DOHH2 (cell line): Measurements from ENCODE around the gene PPP2R5E.

Experiments
- H3F3A ChIP-seq: fragments of 200-600 bp; sonication (generic), shearing (Covaris generic); 2 replicates; pipeline ENCODE4 v1.6.0; 2016; ENCODE audit warnings: antibody characterized with exemption, mild to moderate bottlenecking; ENCODE audit not compliant: control insufficient read depth, insufficient read depth
- H3K27ac ChIP-seq: fragments of 200-600 bp; sonication (generic); 2 replicates; pipeline ENCODE4 v1.5.1; 2014; ENCODE audit warnings: low read depth, mild to moderate bottlenecking, low read length, moderate library complexity
- H3K27me3 ChIP-seq: fragments of 200-600 bp; sonication (generic); 2 replicates; pipeline ENCODE4 v1.6.1; 2014; ENCODE audit warnings: mild to moderate bottlenecking, low read length, mixed read lengths; ENCODE audit not compliant: control insufficient read depth
- H3K36me3 ChIP-seq: fragments of 200-600 bp; sonication (generic); 2 replicates; pipeline ENCODE4 v1.6.1; 2014; ENCODE audit warnings: mild to moderate bottlenecking, low read length, moderate library complexity, mixed read lengths; ENCODE audit not compliant: control insufficient read depth
- H3K4me1 ChIP-seq: fragments of 200-600 bp; sonication (generic); 2 replicates; pipeline ENCODE4 v1.6.1; 2014; ENCODE audit warnings: mild to moderate bottlenecking, low read length, mixed read lengths; ENCODE audit not compliant: control insufficient read depth
- H3K4me2 ChIP-seq: fragments of 200-600 bp; sonication (generic); 2 replicates; pipeline ENCODE4 v1.6.0; 2014; ENCODE audit warnings: mild to moderate bottlenecking, low read length, moderate library complexity
- H3K4me3 ChIP-seq: fragments of 200-600 bp; sonication (generic); 2 replicates; pipeline ENCODE4 v1.5.1; 2014; ENCODE audit warnings: mild to moderate bottlenecking, low read length, mixed read lengths
- H3K79me2 ChIP-seq: fragments of 200-600 bp; sonication (generic); 2 replicates; pipeline ENCODE4 v1.6.1; 2014; ENCODE audit warnings: mild to moderate bottlenecking, low read length, mixed read lengths; ENCODE audit not compliant: control insufficient read depth
- H3K9me2 ChIP-seq: fragments of 200-600 bp; sonication (generic); replicated peaks from 2 replicates; pipeline ENCODE4 v1.6.1; 2014; ENCODE audit warnings: mild to moderate bottlenecking, low read length, mixed read lengths; ENCODE audit not compliant: control insufficient read depth
- H3K9me3 ChIP-seq: fragments of 200-600 bp; sonication (generic); 2 replicates; pipeline ENCODE4 v1.6.1; 2014; ENCODE audit warnings: antibody characterized with exemption, low read length, mixed read lengths; ENCODE audit not compliant: control insufficient read depth, insufficient read depth
- H4K20me1 ChIP-seq: fragments of 200-600 bp; sonication (generic); 2 replicates; pipeline ENCODE4 v1.6.0; 2014; ENCODE audit warnings: low read depth, mild to moderate bottlenecking, antibody characterized with exemption, low read length, moderate library complexity; ENCODE audit not compliant: control insufficient read depth, insufficient read depth
- EZH2phosphoT487 ChIP-seq: fragments of 200-600 bp; sonication (generic); IDR thresholded peaks from 2 replicates; pipeline ENCODE4 v1.6.1; 2017; ENCODE audit warnings: borderline replicate concordance, mild to moderate bottlenecking, antibody characterized with exemption, low read length, moderate library complexity, mixed read lengths
- TF ChIP-seq, protein P1 (sequence below): fragments of 200-600 bp; sonication (generic); IDR thresholded peaks from one replicate; pipeline ENCODE4 v1.5.1; 2014; ENCODE audit warnings: antibody characterized with exemption, mild to moderate bottlenecking, low read depth, low read length; ENCODE audit not compliant: poor library complexity, severe bottlenecking

Gene PPP2R5E

DNA sequence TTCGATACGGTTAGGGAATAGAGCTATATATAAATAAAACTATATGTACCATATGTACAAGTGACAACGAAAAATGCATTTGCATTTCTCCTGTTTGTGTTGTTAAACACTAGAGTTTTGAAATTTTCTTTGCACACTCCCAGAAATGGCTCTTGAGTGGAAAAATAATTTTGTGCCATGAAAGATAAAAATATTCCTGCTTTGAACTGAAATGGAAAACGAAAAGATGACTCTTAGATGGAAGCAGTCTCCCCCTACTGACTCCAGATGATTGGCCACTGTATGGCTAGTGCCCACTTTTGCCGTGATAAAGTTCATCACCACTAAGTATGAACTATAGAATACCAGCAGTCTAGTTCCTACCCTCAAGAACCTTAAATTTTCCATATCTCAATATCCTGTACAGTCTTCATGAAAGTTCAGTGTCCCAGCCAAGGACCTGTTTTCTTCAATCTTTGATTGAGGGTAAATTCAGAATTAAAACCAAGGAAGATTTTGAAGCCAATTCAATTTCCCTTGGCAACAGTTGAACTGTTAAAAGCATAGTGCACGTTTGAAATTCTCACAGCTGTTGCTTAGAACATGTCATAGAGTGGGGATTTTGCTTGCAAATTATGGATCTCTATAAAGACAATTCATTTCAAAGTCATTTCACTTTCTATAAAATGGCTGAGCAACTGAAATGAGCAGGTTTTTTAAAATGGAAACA is 1.6 kb upstream of the PPP2R5E start:
- Histone ChIP-seq H3K4me3 (peak overlapping the region; percentile 84), H3K4me1 (peaks cover 23% of the 10 kb centered on the region)
- no peak for TF ChIP-seq EZH2phosphoT487
- TF ChIP-seq, protein P1, sequence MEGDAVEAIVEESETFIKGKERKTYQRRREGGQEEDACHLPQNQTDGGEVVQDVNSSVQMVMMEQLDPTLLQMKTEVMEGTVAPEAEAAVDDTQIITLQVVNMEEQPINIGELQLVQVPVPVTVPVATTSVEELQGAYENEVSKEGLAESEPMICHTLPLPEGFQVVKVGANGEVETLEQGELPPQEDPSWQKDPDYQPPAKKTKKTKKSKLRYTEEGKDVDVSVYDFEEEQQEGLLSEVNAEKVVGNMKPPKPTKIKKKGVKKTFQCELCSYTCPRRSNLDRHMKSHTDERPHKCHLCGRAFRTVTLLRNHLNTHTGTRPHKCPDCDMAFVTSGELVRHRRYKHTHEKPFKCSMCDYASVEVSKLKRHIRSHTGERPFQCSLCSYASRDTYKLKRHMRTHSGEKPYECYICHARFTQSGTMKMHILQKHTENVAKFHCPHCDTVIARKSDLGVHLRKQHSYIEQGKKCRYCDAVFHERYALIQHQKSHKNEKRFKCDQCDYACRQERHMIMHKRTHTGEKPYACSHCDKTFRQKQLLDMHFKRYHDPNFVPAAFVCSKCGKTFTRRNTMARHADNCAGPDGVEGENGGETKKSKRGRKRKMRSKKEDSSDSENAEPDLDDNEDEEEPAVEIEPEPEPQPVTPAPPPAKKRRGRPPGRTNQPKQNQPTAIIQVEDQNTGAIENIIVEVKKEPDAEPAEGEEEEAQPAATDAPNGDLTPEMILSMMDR: peak; percentile 60

GRCh38 chr14:63543826-63544406 is 739 bp upstream of the PPP2R5E start:
- Histone ChIP-seq H4K20me1 (no peaks in the 10 kb centered on the region), H3K27ac (peak overlapping the region; percentile 71), H3K36me3 (peaks cover 22% of the 10 kb centered on the region), H3K4me2 (peak overlapping the region; percentile 62), H3K4me3 (peak overlapping the region; percentile 84), H3K9me3 (no peaks in the 10 kb centered on the region), H3K79me2 (peaks cover 46% of the 10 kb centered on the region), H3K9me2 (no peaks in the 10 kb centered on the region), H3K27me3 (no peaks in the 10 kb centered on the region), H3F3A (no peaks in the 10 kb centered on the region), H3K4me1 (peaks cover 23% of the 10 kb centered on the region)
- TF ChIP-seq, protein P1: no peak
- no peak for TF ChIP-seq EZH2phosphoT487

More for the DNA sequence above, 1.6 kb upstream of the PPP2R5E start:
- H3F3A ChIP-seq: no peaks in the 10 kb centered on the region
- H3K9me2 ChIP-seq: no peaks in the 10 kb centered on the region
- H3K36me3 ChIP-seq: peaks cover 14% of the 10 kb centered on the region
- H3K27ac ChIP-seq: 0 out of 2 replicates have a peak overlapping the region, but pooled peaks have one; percentile 71
- no peaks in the 10 kb centered on the region for H4K20me1 ChIP-seq
- no peaks in the 10 kb centered on the region for H3K27me3 ChIP-seq
- no peaks in the 10 kb centered on the region for H3K9me3 ChIP-seq
- H3K4me2 ChIP-seq: peak overlapping the region; percentile 62
- peaks cover 39% of the 10 kb centered on the region for H3K79me2 ChIP-seq

DNA sequence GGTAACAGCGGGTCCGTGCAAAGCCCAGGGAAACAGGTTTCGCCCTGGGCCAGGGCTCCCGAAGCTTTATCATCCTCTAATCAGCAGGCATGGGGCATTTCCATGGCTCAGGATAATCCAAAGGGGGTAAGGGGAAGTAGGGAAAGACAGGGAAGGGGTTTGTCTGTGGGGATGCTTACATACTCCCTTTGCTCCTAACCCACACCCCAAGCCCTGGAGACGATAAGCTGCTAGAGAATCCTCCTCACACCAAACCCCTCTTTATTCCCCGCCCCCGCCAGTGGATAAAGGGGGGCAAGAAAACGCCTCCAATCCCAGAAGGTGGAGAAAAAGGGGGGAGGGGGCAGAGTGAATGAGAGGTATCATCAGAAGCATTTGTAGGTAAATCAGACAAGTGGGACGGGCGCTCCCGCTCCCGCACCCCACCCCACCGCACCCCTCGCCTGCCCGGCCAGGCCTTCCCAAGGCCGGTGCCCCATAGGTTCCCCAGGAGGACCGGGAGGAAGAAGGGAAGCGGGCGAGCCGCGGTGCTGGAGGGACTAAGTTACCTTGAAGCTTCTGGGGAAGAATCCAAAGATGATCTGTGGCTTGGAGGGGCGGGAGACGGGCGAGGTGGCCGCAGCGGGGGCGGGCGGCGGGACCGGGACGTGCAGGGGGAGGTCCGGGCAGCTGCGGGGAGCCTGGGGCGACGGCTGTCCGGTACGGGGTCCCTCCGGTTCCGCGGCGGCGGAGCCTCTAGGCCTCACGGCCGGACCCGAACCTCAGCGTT is 762 bp downstream of the PPP2R5E start:
- H3K27ac ChIP-seq: peak overlapping the region; percentile 44
- TF ChIP-seq, protein P1: no peak
- no peak for TF ChIP-seq EZH2phosphoT487

More for the DNA sequence above, 762 bp downstream of the PPP2R5E start:
- Histone ChIP-seq H3K9me2 (no peaks in the 10 kb centered on the region), H3K79me2 (peaks cover 52% of the 10 kb centered on the region), H4K20me1 (no peaks in the 10 kb centered on the region), H3F3A (no peaks in the 10 kb centered on the region), H3K4me1 (peaks cover 23% of the 10 kb centered on the region), H3K4me3 (peak overlapping the region; percentile 84), H3K36me3 (peaks cover 36% of the 10 kb centered on the region), H3K4me2 (peak overlapping the region; percentile 90), H3K27me3 (no peaks in the 10 kb centered on the region), H3K9me3 (no peaks in the 10 kb centered on the region)
